Measurements from ENCODE around the gene TACR2. TPM values are rescaled to one million over a fixed set of nuclear protein-coding genes. Genes with fewer than 3 reads are reported as not detected.
A peak's percentile ranks its signal among the peaks of the same experiment; 100 is the strongest.

The TACR2 gene
- total RNA-seq = not detected

GRCh38 chr10:69416695-69417094, at the start of gene TACR2:
TSS of gene TACR2 (minus strand) at chr10:69416918. CDS start at chr10:69416323, 595 bp downstream.
- Mint-ChIP-seq H3K27ac (no peak within 1 kb of the TSS), H3K4me1 (ENCODE audit: low read depth) (peaks cover 2% of the 10 kb centered on the region), H3K9me3 (no peaks in the 10 kb centered on the region), H3K4me3 (no peak within 1 kb of the TSS), H3K36me3 (ENCODE audit: low read depth) (no peaks in the 10 kb centered on the region), H3K27me3 (peaks cover 1% of the 10 kb centered on the region)
- DNase-seq (no peak), ATAC-seq (no peak)
- ChIA-PET CTCF (interaction anchor here (1.3 to 1.7 kb wide), 2 partner anchors 8 to 179 kb away, joined by 3 to 8 read pairs; no protein-coding TSS in a partner anchor), POLR2A (interaction anchor here (0.6 to 0.8 kb wide), 2 partner anchors 56 to 82 kb away, joined by 3 read pairs; no protein-coding TSS in a partner anchor)
- TF ChIP-seq CTCF (IDR thresholded peaks at IDR 0.05) = no peak
- intact Hi-C loops (cut with micrococcal nuclease) = no loop called here

GRCh38 chr10:69466158-69466490, 49.4 kb upstream of the TACR2 start:
- Mint-ChIP-seq H3K4me3 (no peak overlapping the region), H3K36me3 (ENCODE audit: low read depth) (no peaks in the 10 kb centered on the region), H3K27me3 (no peaks in the 10 kb centered on the region), H3K9me3 (no peaks in the 10 kb centered on the region), H3K4me1 (ENCODE audit: low read depth) (peaks cover 11% of the 10 kb centered on the region), H3K27ac (no peak overlapping the region)
- DNase-seq (no peak), ATAC-seq (no peak)
- CTCF ChIA-PET = interaction anchor here (0.6 kb wide), 1 partner anchor 1265 kb away, joined by 3 read pairs; no protein-coding TSS in a partner anchor
- intact Hi-C loops (cut with micrococcal nuclease) = no loop called here
- POLR2A ChIA-PET = interaction anchor here (1.5 kb wide), 1 partner anchor 13 kb away, joined by 4 read pairs; no protein-coding TSS in a partner anchor
- no peak for TF ChIP-seq CTCF (IDR thresholded peaks at IDR 0.05)

GRCh38 chr10:69465457-69466157, 48.9 kb upstream of the TACR2 start:
- Mint-ChIP-seq H3K36me3 (ENCODE audit: low read depth) (no peaks in the 10 kb centered on the region), H3K4me1 (ENCODE audit: low read depth) (peaks cover 11% of the 10 kb centered on the region), H3K27ac (peak overlapping the region; percentile 58), H3K27me3 (no peaks in the 10 kb centered on the region), H3K4me3 (no peak overlapping the region), H3K9me3 (no peaks in the 10 kb centered on the region)
- POLR2A ChIA-PET = interaction anchor here (1.5 kb wide), 1 partner anchor 13 kb away, joined by 4 read pairs; no protein-coding TSS in a partner anchor
- intact Hi-C loops (cut with micrococcal nuclease) = no loop called here
- CTCF ChIA-PET = interaction anchor here (0.6 to 1.3 kb wide), 4 partner anchors 16 to 1265 kb away, joined by 3 to 4 read pairs (median 3); no protein-coding TSS in a partner anchor
- no peak for TF ChIP-seq CTCF (IDR thresholded peaks at IDR 0.05)
- no peak for ATAC-seq
- DNase-seq = no peak

- ATAC-seq (peak; percentile 73), DNase-seq (peak; percentile 42)
- H3K4me3 Mint-ChIP-seq = no peak overlapping the region
- no peaks in the 10 kb centered on the region for H3K36me3 Mint-ChIP-seq (ENCODE audit: low read depth)
- H3K4me1 Mint-ChIP-seq (ENCODE audit: low read depth) = peaks cover 11% of the 10 kb centered on the region
- ChIA-PET POLR2A (interaction anchor here (1.5 kb wide), 1 partner anchor 12 kb away, joined by 4 read pairs; no protein-coding TSS in a partner anchor), CTCF (interaction anchor here (0.8 to 1.3 kb wide), 3 partner anchors 16 to 51 kb away, joined by 3 to 4 read pairs (median 3); no protein-coding TSS in a partner anchor)
- TF ChIP-seq CTCF (IDR thresholded peaks at IDR 0.05) = no peak
- intact Hi-C loops (cut with micrococcal nuclease) = no loop called here
- no peaks in the 10 kb centered on the region for H3K9me3 Mint-ChIP-seq
- H3K27me3 Mint-ChIP-seq = no peaks in the 10 kb centered on the region
- peak overlapping the region; percentile 58 for H3K27ac Mint-ChIP-seq
Measured at GRCh38 chr10:69464801-69465401, 48.2 kb upstream of the TACR2 start.

- DNase-seq = no peak
- Mint-ChIP-seq H3K27ac (peak overlapping the region; percentile 58), H3K36me3 (ENCODE audit: low read depth) (no peaks in the 10 kb centered on the region), H3K4me1 (ENCODE audit: low read depth) (peaks cover 11% of the 10 kb centered on the region), H3K4me3 (no peak overlapping the region), H3K9me3 (no peaks in the 10 kb centered on the region), H3K27me3 (no peaks in the 10 kb centered on the region)
- ChIA-PET POLR2A (no interaction called here), CTCF (interaction anchor here (1.3 kb wide), 1 partner anchor 21 kb away, joined by 4 read pairs; no protein-coding TSS in a partner anchor)
- ATAC-seq = no peak
- intact Hi-C loops (cut with micrococcal nuclease) = no loop called here
- TF ChIP-seq CTCF (IDR thresholded peaks at IDR 0.05) = no peak
Measured at GRCh38 chr10:69464401-69464800, 47.7 kb upstream of the TACR2 start.
